Loucy (cell line): ENCODE measurements around the gene ATG7.

Experiments
- H2AFZ ChIP-seq: fragments of 200-600 bp; sonication (generic); 2 replicates; pipeline ENCODE4 v1.6.0; 2016; ENCODE audit warnings: antibody characterized with exemption, mild to moderate bottlenecking, low read length, moderate library complexity
- H3F3A ChIP-seq: fragments of 200-600 bp; 2 replicates; pipeline ENCODE4 v1.6.0; 2016; ENCODE audit warnings: antibody characterized with exemption, low read depth, mild to moderate bottlenecking
- H3K27me3 ChIP-seq: fragments of 200-600 bp; sonication (generic); 2 replicates; pipeline ENCODE4 v1.6.1; 2014; ENCODE audit warnings: low read length, mild to moderate bottlenecking; ENCODE audit not compliant: insufficient read depth, poor library complexity, severe bottlenecking
- H3K36me3 ChIP-seq: fragments of 200-600 bp; sonication (generic); 2 replicates; pipeline ENCODE4 v1.6.1; 2016; ENCODE audit warnings: low read length; ENCODE audit not compliant: insufficient read depth
- H3K4me1 ChIP-seq: fragments of 200-600 bp; sonication (generic); 2 replicates; pipeline ENCODE4 v1.5.1; 2014; ENCODE audit warnings: low read length, mild to moderate bottlenecking; ENCODE audit not compliant: insufficient read depth, poor library complexity, severe bottlenecking
- H3K4me2 ChIP-seq: fragments of 200-600 bp; sonication (generic); 2 replicates; pipeline ENCODE4 v1.6.0; 2014; ENCODE audit warnings: antibody characterized with exemption, low read length, low read depth, mild to moderate bottlenecking; ENCODE audit not compliant: poor library complexity, severe bottlenecking
- H3K4me3 ChIP-seq: fragments of 200-600 bp; sonication (generic); 2 replicates; pipeline ENCODE4 v1.5.1; 2014; ENCODE audit warnings: low read length, mild to moderate bottlenecking, mixed read lengths; ENCODE audit not compliant: poor library complexity, severe bottlenecking
- H3K79me2 ChIP-seq: fragments of 200-600 bp; sonication (generic); 2 replicates; pipeline ENCODE4 v1.6.1; 2014; ENCODE audit warnings: low read length; ENCODE audit not compliant: insufficient read depth
- H3K9ac ChIP-seq: fragments of 200-600 bp; sonication (generic); 2 replicates; pipeline ENCODE4 v1.6.0; 2014; ENCODE audit warnings: mild to moderate bottlenecking, low read depth, low read length, moderate library complexity; ENCODE audit not compliant: poor library complexity, severe bottlenecking
- H3K9me2 ChIP-seq: fragments of 200-600 bp; sonication (generic); replicated peaks from 2 replicates; pipeline ENCODE4 v1.6.1; 2016; ENCODE audit warnings: low read depth, low read length, mixed read lengths
- H3K9me3 ChIP-seq: fragments of 200-600 bp; sonication (generic); 2 replicates; pipeline ENCODE4 v1.6.1; 2014; ENCODE audit warnings: mild to moderate bottlenecking, antibody characterized with exemption, low read length, low read depth; ENCODE audit not compliant: insufficient read depth
- H4K20me1 ChIP-seq: fragments of 200-600 bp; sonication (generic); 2 replicates; pipeline ENCODE4 v1.6.0; 2014; ENCODE audit warnings: antibody characterized with exemption, low read length, mild to moderate bottlenecking; ENCODE audit not compliant: insufficient read depth, poor library complexity, severe bottlenecking
- CTCF ChIP-seq: fragments of 200-600 bp; sonication (generic); conservative IDR thresholded peaks from 2 replicates; pipeline ENCODE4 v1.5.1; 2014; ENCODE audit warnings: mild to moderate bottlenecking, antibody characterized with exemption, low read length
- EZH2phosphoT487 ChIP-seq: fragments of 200-600 bp; IDR thresholded peaks from 2 replicates; pipeline ENCODE4 v1.6.1; 2018; ENCODE audit warnings: antibody characterized with exemption, mild to moderate bottlenecking, moderate library complexity, borderline replicate concordance

Gene ATG7

DNA sequence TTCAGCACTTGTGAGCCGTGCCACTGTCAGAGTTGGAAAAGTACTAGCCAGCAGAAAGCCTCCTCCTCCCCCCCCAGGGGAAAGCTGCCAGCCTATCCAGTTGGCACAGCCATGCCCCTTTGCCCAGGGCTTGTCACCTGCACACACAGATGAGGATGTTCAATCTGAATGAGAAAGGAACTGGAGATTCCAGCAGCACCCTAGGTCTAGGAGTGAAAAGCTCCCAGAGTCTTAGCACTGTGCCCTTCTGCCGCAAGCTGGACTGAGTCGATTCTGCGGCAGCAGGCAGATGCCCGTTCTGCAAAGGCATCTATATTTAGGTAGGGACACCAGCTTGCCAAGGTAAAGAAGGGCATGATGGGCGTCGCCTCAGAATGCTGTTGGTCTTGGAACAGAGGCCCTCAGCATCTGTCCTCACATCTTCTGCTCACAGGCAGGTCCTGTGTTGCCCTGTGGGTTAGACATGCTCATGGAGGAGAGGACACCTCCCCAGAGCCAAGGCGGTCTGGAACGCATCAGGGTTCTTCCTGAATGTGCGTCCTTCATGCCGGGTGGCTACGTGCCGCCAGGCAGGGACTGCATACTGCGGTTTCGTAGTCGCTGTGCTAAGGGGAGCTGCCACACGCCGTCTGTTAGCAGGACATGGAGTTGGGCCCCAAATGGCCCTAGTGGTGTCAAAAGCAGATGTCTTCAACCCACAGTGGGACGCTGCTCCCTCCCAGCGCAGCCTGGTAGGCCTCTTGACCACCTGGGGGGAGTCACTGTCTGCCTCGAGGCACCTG is 262.0 kb downstream of the ATG7 start:
- Histone ChIP-seq H3K4me3 (no peak overlapping the region), H2AFZ (no peak overlapping the region), H3F3A (no peaks in the 10 kb centered on the region), H3K9ac (no peak overlapping the region), H4K20me1 (no peaks in the 10 kb centered on the region), H3K27me3 (no peaks in the 10 kb centered on the region), H3K4me2 (no peak overlapping the region), H3K9me3 (no peaks in the 10 kb centered on the region), H3K4me1 (no peaks in the 10 kb centered on the region), H3K79me2 (no peaks in the 10 kb centered on the region), H3K9me2 (no peaks in the 10 kb centered on the region), H3K36me3 (no peaks in the 10 kb centered on the region)
- TF ChIP-seq CTCF (no peak), EZH2phosphoT487 (no peak)

DNA sequence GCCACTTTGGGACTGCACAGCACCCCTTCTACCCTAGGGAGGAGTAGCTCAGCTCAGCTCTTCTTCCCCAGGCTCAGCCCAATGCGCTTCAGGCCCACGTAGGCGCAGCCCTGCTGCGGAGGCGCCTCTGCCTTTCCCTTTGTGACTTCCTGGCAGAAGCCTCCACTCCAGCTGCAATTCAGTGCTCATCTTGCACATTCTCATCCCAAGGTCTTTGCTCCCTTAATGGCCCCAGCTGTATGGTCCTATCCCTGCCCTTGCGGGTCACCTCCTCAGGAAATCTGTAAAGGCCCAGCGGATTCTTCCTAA is 262.6 kb downstream of the ATG7 start:
- no peaks in the 10 kb centered on the region for H3K36me3 ChIP-seq
- H3K4me2 ChIP-seq = no peak overlapping the region
- no peak overlapping the region for H3K9ac ChIP-seq
- no peaks in the 10 kb centered on the region for H3K9me2 ChIP-seq
- no peak overlapping the region for H3K4me3 ChIP-seq
- H3K79me2 ChIP-seq = no peaks in the 10 kb centered on the region
- no peaks in the 10 kb centered on the region for H3K27me3 ChIP-seq
- no peak overlapping the region for H2AFZ ChIP-seq
- no peaks in the 10 kb centered on the region for H4K20me1 ChIP-seq
- no peaks in the 10 kb centered on the region for H3K9me3 ChIP-seq
- TF ChIP-seq CTCF = no peak
- no peak for TF ChIP-seq EZH2phosphoT487
- no peaks in the 10 kb centered on the region for H3F3A ChIP-seq
- no peaks in the 10 kb centered on the region for H3K4me1 ChIP-seq

- no peaks in the 10 kb centered on the region for H3K9me3 ChIP-seq
- H3K4me1 ChIP-seq = no peaks in the 10 kb centered on the region
- H3K9me2 ChIP-seq = no peaks in the 10 kb centered on the region
- TF ChIP-seq CTCF (no peak), EZH2phosphoT487 (no peak)
- no peak overlapping the region for H3K9ac ChIP-seq
- H3K4me3 ChIP-seq = no peak overlapping the region
- H3K36me3 ChIP-seq = no peaks in the 10 kb centered on the region
- H4K20me1 ChIP-seq = no peaks in the 10 kb centered on the region
- H3K79me2 ChIP-seq = no peaks in the 10 kb centered on the region
- no peaks in the 10 kb centered on the region for H3F3A ChIP-seq
- no peak overlapping the region for H3K4me2 ChIP-seq
- H2AFZ ChIP-seq = no peak overlapping the region
- no peaks in the 10 kb centered on the region for H3K27me3 ChIP-seq
Observed at GRCh38 chr3:11535243-11535960, 263.2 kb downstream of the ATG7 start.
